ENCODE results near the gene SS18L1.
A peak's percentile ranks its signal among the peaks of the same experiment; 100 is the strongest.

SS18L1 gene

GRCh38 chr20:62119591-62120364, 23.8 kb upstream of the SS18L1 start:
- ChIA-PET POLR2A (interaction anchor here (1.3 to 2.5 kb wide), 2 partner anchors 53 kb away, joined by 5 to 37 read pairs; partner anchors contain the start of gene TAF4), CTCF (interaction anchor here (0.8 to 1.4 kb wide), 2 partner anchors 50 to 51 kb away, joined by 3 read pairs; no protein-coding TSS in a partner anchor)
- TF ChIP-seq FOXA1 (IDR thresholded peaks at IDR 0.05) (no peak), BHLHE40 (IDR thresholded peaks at IDR 0.05; ENCODE audit: borderline replicate concordance) (no peak), LEF1 (IDR thresholded peaks at IDR 0.05; ENCODE audit: borderline replicate concordance) (no peak), TARDBP (IDR thresholded peaks at IDR 0.05) (no peak), FOXM1 (IDR thresholded peaks at IDR 0.05; ENCODE audit: borderline replicate concordance) (no peak), FOXK2 (IDR thresholded peaks at IDR 0.05) (no peak), ZNF384 (IDR thresholded peaks at IDR 0.05) (no peak), HDGF (IDR thresholded peaks at IDR 0.05; ENCODE audit: borderline replicate concordance) (no peak), SP1 (IDR thresholded peaks at IDR 0.05) (no peak), SUZ12 (IDR thresholded peaks at IDR 0.05) (no peak), L3MBTL2 (conservative IDR thresholded peaks at IDR 0.05) (no peak), CTBP1 (IDR thresholded peaks at IDR 0.05; ENCODE audit: borderline replicate concordance) (no peak)
- no peak for DNase-seq (ENCODE audit: extremely low spot score)

- ChIA-PET POLR2A (interaction anchor here (2.1 to 2.5 kb wide), 4 partner anchors 16 to 91 kb away, joined by 5 to 37 read pairs (median 8); partner anchors contain the start of gene TAF4), CTCF (interaction anchor here (0.6 kb wide), 1 partner anchor 109 kb away, joined by 3 read pairs; no protein-coding TSS in a partner anchor)
- DNase-seq (ENCODE audit: extremely low spot score), result no peak
- TF ChIP-seq CTBP1 (IDR thresholded peaks at IDR 0.05; ENCODE audit: borderline replicate concordance) (no peak), FOXM1 (IDR thresholded peaks at IDR 0.05; ENCODE audit: borderline replicate concordance) (no peak), ARNT (IDR thresholded peaks at IDR 0.05) (no peak), SUZ12 (IDR thresholded peaks at IDR 0.05) (no peak), TARDBP (IDR thresholded peaks at IDR 0.05) (no peak), ELF4 (IDR thresholded peaks at IDR 0.05) (no peak), FOXK2 (IDR thresholded peaks at IDR 0.05) (no peak), NFRKB (IDR thresholded peaks at IDR 0.05) (no peak)
Measured at GRCh38 chr20:62120365-62120762, 23.2 kb upstream of the SS18L1 start.

DNA sequence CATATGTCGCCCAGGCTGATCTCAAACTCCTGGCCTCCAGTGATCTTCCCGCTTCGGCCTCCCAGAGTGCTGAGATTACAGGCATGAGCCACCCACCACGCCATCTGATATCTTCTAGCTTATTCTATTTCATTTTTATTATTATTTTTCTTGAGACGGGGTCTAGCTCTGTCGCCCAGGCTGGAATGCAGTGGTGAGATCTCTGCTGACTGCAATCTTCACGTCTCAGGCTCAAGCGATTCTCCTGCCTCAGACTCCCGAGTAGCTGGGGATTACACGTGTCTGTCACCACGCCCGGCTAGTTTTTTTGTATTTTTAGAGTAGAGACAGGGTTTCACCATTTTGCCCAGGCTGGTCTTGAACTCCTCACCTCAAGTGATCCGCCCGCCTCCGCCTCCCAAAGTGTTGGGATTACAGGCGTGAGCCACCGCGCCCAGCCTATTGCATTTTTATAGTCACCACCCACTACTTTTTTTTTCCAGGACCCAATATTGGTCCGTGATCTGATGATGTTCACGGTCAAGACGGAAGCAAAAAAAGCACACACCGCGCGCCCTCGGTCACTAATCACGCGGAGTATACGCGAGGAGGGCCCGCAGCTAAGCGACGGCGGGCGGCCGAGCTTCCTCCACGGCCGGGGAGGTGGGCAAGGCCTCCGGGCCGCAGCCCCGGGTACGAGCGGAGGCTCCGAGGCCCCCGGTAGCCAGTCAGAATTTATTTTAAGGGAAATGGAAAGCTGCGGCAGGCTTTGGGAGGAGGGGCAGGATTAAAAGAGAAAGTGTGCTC, 22.4 kb upstream of the SS18L1 start:
- POLR2A ChIA-PET, result interaction anchor here (0.7 to 2.5 kb wide), 16 partner anchors 8 to 265 kb away, joined by 3 to 37 read pairs (median 4); partner anchors contain the start of genes PSMA7, SS18L1 and TAF4
- DNase-seq (ENCODE audit: extremely low spot score), result no peak
- TF ChIP-seq SP1 (IDR thresholded peaks at IDR 0.05) (no peak), ZNF384 (IDR thresholded peaks at IDR 0.05) (peak; percentile 70), FOXK2 (IDR thresholded peaks at IDR 0.05) (no peak), L3MBTL2 (conservative IDR thresholded peaks at IDR 0.05) (peak; percentile 77; the same call in 1 of the 2 replicates), LEF1 (IDR thresholded peaks at IDR 0.05; ENCODE audit: borderline replicate concordance) (no peak)
- CTCF ChIA-PET, result interaction anchor here (0.6 kb wide), 1 partner anchor 110 kb away, joined by 3 read pairs; no protein-coding TSS in a partner anchor

DNA sequence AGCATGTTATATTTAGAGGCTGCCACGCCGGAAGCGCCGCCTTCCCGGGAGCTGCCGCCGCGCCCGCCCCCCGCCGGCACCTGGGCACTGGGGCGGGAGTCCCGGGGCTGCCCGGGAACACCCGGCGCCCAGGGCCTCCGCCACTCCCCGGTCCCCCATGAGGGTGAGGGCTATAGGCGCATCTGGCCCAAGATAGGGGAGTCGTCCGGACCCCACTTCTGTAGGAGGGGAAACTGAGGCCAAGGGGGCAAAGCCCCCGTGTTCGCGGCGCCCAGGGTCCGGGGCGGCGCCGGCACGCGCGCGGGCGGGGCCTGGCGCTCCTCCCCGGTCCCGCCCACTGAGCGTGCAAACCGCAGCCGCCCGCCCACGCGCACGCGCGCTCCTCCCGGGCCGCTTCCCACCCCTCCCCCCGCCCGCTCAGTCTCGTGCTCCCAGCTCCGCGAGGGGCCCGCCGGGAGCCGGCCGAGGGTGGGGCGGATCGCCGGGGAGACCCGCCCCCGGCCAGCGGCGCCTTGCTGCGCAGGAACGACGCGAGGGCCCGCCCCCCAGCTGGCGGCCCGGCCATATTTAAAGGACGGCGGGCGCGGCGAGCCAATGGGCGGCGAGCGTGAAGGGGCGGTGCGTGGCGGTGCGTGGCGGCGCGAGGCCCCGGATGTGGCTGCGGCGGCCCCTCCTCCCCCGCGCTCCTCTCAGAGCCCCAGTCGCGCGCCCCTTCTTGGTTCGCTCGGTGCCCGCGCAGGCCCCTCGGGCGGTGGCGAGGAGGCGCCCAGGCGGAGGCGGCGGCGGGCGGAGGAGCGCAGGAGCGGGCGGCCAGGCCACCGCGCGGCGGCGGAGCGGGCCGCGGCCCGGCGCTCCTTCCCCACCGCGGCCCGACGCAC, 21.6 kb upstream of the SS18L1 start, which contains the start of gene LSM14B:
TSS of gene LSM14B (plus strand) at position 700 of the 878 bp plus-strand sequence. CDS start 192 bp downstream, outside the sequence.
- ChIA-PET POLR2A (interaction anchor here (0.7 to 2.5 kb wide), 18 partner anchors 9 to 264 kb away, joined by 3 to 37 read pairs (median 4); partner anchors contain the start of genes PSMA7, SS18L1 and TAF4), CTCF (no interaction called here)

GRCh38 chr20:62122654-62123449, 20.7 kb upstream of the SS18L1 start:
- ChIA-PET CTCF (no interaction called here), POLR2A (interaction anchor here (1.0 to 2.5 kb wide), 7 partner anchors 13 to 94 kb away, joined by 3 to 37 read pairs (median 7); partner anchors contain the start of genes PSMA7, SS18L1 and TAF4)
- TF ChIP-seq, protein P1, sequence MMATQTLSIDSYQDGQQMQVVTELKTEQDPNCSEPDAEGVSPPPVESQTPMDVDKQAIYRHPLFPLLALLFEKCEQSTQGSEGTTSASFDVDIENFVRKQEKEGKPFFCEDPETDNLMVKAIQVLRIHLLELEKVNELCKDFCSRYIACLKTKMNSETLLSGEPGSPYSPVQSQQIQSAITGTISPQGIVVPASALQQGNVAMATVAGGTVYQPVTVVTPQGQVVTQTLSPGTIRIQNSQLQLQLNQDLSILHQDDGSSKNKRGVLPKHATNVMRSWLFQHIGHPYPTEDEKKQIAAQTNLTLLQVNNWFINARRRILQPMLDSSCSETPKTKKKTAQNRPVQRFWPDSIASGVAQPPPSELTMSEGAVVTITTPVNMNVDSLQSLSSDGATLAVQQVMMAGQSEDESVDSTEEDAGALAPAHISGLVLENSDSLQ (IDR thresholded peaks at IDR 0.05), result no peak
- TF ChIP-seq CTBP1 (IDR thresholded peaks at IDR 0.05; ENCODE audit: borderline replicate concordance) (no peak), SUZ12 (IDR thresholded peaks at IDR 0.05) (no peak), TARDBP (IDR thresholded peaks at IDR 0.05) (no peak), SP1 (IDR thresholded peaks at IDR 0.05) (no peak), ELF4 (IDR thresholded peaks at IDR 0.05) (no peak), ARNT (IDR thresholded peaks at IDR 0.05) (no peak), ZNF384 (IDR thresholded peaks at IDR 0.05) (no peak), BHLHE40 (IDR thresholded peaks at IDR 0.05; ENCODE audit: borderline replicate concordance) (no peak), FOXK2 (IDR thresholded peaks at IDR 0.05) (no peak), NFRKB (IDR thresholded peaks at IDR 0.05) (no peak), HDGF (IDR thresholded peaks at IDR 0.05; ENCODE audit: borderline replicate concordance) (no peak), FOXA1 (IDR thresholded peaks at IDR 0.05) (no peak)
- DNase-seq (ENCODE audit: extremely low spot score), result peak; percentile 21

More for the DNA sequence above, 21.6 kb upstream of the SS18L1 start, which contains the start of gene LSM14B:
- peak; percentile 98 for DNase-seq (ENCODE audit: extremely low spot score)
- TF ChIP-seq CTBP1 (IDR thresholded peaks at IDR 0.05; ENCODE audit: borderline replicate concordance), result no peak
- no peak for TF ChIP-seq FOXA1 (IDR thresholded peaks at IDR 0.05)
- peak; percentile 77 for TF ChIP-seq LEF1 (IDR thresholded peaks at IDR 0.05; ENCODE audit: borderline replicate concordance)
- TF ChIP-seq ZNF384 (IDR thresholded peaks at IDR 0.05), result no peak
- TF ChIP-seq SUZ12 (IDR thresholded peaks at IDR 0.05), result no peak
- TF ChIP-seq FOXM1 (IDR thresholded peaks at IDR 0.05; ENCODE audit: borderline replicate concordance), result no peak
- TF ChIP-seq, protein P1 (IDR thresholded peaks at IDR 0.05), result no peak
- peak; percentile 76 for TF ChIP-seq ARNT (IDR thresholded peaks at IDR 0.05)
- TF ChIP-seq SP1 (IDR thresholded peaks at IDR 0.05), result no peak
- TF ChIP-seq BHLHE40 (IDR thresholded peaks at IDR 0.05; ENCODE audit: borderline replicate concordance), result no peak
- no peak for TF ChIP-seq HDGF (IDR thresholded peaks at IDR 0.05; ENCODE audit: borderline replicate concordance)
